DMS153 treated with DMSO at 0.1 percent for 48 hours (cell line): Measurements from ENCODE around the gene FCHSD2.
"Not testable (repeated sequence)": the region's sequence is repeated elsewhere in the genome, so short reads cannot be mapped to it uniquely, and the experiment has no call there.

Source experiments
- DNase-seq: peaks from one replicate; lab custom pipeline; 2025; ENCODE audit not compliant: unreplicated experiment; lab: John Stamatoyannopoulos, UW

FCHSD2 gene

GRCh38 chr11:73017024-73017751 is 124.9 kb downstream of the FCHSD2 start:
- DNase-seq, result no peak

DNA sequence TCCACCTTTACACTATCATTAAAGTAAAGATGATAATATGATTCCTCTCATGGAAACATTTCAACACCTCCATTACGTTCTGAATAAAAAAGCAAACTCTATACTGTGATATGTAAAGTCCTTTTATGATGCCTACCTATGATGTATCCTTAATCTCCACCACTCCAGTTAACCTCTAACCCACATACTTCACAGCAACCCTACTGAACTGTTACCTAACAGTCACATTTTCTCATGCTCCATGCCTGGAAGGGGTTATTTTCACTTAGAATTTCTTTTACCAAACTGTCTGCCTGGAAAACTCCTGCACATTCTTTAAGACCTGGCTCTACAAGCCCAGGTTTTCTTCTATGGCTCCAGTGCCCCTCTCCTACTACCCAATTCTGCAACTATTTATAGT is 129.1 kb downstream of the FCHSD2 start:
- no peak for DNase-seq

DNA sequence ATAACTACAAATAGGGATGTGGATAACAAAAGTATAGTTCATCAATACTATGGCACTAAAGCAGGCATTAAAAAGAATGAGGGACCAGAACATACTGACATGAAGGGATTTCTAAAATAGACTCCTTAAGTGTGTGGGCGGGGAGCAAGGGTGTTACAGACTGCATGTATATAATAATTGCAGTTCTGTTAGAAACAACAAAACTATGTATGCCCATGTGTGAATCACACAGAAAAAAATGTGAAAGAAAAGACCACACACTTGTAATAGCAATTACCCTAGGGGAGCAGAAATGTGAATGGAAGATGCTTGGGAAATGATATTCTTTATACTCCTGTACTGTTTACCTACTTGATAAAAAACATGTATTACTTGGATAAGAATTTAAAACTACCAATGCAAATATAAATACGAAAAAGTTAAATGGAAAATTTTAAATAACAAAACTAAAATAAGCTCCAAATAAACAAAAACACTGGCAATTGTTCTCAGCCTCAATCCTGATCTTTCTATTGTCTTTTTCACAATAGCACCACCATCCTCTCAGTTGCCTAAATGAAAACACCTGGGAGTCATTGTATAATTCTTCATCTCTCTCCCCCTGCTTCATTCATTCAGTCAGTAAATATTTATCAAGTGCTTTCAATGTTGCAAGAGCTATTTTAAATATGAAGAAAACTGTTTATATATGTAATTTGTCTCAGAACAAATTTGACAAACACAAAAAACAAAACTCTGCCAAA is 129.8 kb downstream of the FCHSD2 start:
- DNase-seq, result no peak

- no peak for DNase-seq
Measured at GRCh38 chr11:73011126-73011817, 130.8 kb downstream of the FCHSD2 start.

- no peak for DNase-seq
Measured at GRCh38 chr11:73009972-73010371, 132.1 kb downstream of the FCHSD2 start.

GRCh38 chr11:73004088-73004487 is 138.0 kb downstream of the FCHSD2 start:
- DNase-seq, result no peak

- no peak for DNase-seq
Measured at GRCh38 chr11:73003088-73003487, 139.0 kb downstream of the FCHSD2 start.

DNA sequence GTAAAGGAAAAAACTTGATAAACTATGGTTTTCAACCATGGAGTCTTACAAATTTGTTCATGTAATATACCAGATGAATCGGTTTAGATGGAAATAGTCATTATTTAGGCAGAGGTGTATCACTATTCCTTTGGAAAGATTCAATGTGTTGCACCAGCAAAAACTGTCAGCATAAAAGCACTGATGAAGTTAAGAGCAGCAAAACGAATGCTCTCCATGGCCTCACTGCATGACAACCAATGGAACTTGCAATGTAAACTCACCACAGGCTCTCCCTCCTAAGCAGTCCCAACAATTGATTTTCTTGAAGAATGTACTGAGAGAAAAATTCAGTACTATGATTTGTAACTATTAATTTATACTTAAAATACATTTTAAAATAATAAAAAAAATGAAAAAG is 139.9 kb downstream of the FCHSD2 start:
- no peak for DNase-seq

GRCh38 chr11:73001615-73002014 is 140.5 kb downstream of the FCHSD2 start:
- peak; percentile 4 for DNase-seq

DNA sequence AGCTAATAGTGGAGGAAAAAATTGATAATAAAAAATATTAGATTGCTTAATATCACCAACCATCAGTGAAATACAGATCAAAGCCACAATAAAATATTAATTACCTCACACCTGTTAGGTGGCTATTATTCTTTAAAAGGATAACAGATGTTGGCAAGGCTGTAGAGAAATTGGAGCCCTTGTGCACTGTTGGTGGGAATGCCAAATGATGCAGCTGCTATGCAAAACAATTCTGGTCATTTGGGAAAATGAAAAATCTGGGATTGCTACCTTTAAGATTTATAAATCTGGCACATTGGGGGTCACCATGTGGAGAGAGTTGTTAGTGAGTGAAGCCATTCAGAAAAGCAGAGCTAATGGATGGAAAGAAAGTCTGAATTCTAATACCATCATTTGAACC is 143.4 kb downstream of the FCHSD2 start:
- DNase-seq, result no peak

- no peak for DNase-seq
Measured at GRCh38 chr11:72996959-72997358, 145.2 kb downstream of the FCHSD2 start.

- DNase-seq, result no peak
Measured at GRCh38 chr11:72989727-72990126, 152.4 kb downstream of the FCHSD2 start.

- no peak for DNase-seq
Measured at GRCh38 chr11:72988821-72989220, 153.3 kb downstream of the FCHSD2 start.

GRCh38 chr11:72985645-72986044 is 156.5 kb downstream of the FCHSD2 start:
- DNase-seq, result no peak

DNA sequence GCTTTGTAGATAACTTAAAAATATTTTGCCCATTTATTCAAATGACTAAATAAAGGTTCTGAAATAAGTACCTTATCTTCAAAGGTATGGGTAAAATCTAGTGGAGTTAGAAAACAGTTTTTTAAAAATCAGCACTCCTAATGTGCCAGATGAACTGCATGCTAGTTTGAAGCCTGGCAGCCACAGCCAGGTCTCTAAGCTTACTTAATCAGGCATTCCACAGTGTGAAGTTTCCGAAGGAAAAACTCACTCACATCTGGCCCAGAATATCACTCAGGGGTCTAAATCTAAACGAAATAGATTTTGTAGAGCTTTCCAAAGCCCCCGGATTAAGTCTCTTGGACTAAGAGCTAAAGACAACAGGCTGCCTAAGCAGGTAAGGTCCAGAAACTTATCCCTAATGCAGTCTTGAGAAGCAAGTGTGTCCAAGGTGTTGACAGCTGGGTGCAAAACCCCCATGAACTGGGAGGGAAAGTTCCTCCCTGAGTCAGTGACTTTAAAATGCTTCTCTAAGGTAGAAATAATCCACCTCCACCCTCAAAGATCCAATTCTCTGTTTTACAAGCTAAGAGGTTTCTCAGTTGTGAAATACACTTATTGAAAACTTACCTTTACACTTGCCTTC is 157.6 kb downstream of the FCHSD2 start:
- DNase-seq, result no peak

DNA sequence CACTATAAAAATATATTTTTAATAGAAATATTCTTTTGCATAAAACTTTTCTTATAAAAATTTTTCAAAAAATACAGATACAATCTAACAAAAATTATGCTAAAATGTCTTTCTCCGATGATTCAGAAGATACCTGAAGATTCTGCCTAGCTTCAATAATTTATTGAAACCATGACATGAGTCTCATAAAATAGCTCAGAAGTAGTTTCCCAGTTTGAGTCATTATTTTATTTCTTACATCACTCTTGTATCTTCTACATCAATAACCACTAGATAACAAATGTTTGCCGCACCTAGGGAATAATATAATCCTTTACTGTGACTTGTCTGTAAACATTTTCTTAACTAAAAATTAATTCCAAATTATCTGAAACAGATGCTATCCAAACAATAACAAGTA is 158.6 kb downstream of the FCHSD2 start:
- no peak for DNase-seq

DNA sequence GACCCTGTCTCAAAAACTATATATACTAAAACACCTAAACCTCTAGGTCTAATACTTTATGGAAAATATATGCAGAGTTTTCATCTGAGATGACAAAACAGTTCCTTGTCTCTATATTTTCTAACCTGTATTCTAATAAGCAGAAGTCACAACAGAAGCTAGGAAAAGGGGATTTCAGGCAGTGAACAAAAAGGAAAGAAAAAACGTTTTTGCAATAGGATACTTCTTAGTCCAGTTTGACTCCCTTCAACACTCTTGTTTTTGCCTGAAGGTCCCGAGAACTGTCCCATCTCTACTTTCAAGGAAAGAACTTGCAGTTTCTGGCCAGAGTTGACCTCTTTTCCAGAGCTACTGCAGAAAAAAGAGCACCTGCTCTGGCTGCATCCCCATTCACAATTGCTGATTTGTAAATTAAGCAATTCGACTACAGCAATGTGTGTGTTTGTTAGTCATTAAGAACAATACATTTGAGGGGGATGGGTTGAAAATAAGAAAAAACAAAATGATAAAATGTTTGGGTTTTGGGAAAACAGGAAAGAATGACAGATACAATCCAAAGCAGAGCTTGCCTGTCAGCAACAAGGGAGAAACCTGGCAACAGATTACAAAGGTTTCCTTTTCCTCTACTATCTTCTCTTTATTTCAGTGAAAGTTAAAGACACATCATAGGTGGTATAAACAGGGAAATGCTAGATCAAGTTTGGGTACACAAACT is 160.0 kb downstream of the FCHSD2 start:
- no peak for DNase-seq

DNA sequence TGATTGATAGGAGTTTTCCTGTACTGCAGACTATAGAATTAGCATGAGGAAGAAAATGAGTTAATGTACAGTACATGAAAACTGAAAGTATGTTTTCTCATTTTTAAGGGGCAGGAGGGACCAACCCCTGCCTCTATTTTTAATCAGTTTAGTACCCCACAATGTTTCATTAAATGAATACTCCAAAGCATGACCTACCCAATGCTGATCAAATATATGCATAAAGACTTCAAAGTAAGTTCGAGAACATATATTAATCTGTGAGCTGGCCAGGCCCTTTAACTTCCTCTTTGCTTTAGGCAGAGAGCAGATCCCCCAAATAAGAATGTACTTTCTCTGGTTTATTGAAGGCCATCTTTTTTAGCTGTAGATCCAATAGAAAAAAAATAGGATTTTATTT is 161.0 kb downstream of the FCHSD2 start:
- DNase-seq, result no peak

DNA sequence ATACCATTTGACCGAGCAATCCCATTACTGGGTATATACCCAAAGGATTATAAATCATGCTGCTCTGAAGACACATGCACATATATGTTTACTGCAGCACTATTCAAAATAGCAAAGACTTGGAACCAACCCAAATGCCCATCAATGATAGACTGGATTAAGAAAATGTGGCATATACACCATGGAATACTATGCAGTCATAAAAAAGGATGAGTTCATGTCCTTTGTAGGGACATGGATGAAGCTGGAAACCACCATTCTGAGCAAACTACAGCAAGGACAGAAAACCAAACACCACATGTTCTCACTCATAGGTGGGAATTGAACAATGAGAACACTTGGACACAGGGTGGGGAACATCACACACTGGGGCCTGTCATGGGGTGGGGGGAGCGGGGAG is 164.3 kb downstream of the FCHSD2 start:
- not testable (repeated sequence) for DNase-seq

- not testable (repeated sequence) for DNase-seq
Measured at GRCh38 chr11:72976522-72976892, 165.6 kb downstream of the FCHSD2 start.
